Limb (tissue), 2 donors: ENCODE measurements around the gene FAM89B.

Source experiments
- DNase-seq, 2 donors: peaks; one replicate each; pipeline ENCODE4 v3.0.0-alpha.2; 2016; ENCODE audit errors: extremely low spot score in 2 of 2

The FAM89B gene

DNA sequence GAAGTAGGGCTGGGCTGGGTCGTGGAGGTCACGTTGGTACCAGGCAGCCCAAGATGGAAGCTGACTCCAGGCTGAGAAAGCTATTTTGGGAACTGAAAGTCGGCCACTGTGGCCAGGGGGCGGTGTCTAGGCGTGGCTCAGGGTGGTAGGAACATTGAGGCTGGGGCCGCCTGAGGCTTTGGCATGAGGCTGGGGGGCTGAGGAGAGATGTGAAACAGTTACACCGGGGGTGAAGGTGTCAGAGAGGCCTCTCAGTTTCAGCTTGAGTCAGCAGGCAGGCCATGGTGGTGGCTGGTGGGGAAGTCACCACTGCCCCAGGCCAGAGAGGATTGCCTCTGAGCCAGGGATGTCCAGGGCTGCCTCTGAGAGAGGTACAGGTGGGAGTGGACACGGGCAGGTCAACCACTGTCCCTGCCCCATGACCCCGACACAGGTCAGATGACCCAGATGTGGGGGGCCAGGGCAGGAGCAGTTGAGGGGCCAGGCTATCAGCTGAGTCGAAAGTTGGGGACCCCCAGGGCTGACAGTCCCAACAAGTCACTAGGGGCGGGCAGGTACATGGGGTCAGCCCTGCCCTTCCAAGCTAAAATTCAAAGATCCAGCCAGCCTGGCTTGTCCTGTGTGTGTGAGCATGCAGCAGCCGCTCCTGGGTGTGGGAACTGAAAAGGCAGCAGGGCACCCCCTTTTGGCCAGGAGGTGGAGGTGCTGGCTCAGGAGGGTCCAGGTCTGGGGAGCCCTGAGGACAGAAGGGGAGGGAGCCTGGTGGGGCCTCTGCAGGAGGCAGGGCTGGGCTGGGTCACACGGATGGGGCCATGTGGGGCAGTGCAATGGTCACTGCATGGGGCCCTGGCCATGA, 16.1 kb downstream of the FAM89B start:
- DNase-seq, result no peak

- DNase-seq, result no peak
Measured at GRCh38 chr11:65589444-65590239, 17.3 kb downstream of the FAM89B start.

DNA sequence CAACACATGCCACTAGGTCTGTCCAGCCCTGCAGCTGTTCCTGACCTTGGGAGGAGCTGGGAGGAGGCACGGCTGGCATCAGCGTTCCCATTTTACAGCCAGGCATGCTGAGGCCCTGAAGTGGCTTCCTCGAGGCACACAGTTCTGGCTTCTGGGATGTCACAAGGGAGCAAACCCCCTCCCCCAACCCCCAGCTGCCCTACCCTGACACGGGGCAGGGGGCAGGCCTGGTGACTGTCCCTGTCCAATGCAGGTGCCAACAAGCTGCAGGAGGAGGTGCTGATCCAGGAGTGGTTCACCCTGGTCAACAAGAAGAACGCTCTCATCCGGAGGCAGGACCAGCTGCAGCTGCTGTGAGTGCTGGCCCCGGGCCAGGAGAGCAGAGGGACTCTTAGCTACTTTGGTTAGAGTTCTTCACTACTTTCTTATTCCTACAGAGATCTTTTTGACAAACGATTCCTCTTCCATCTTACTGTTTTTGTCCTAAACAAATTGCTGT, 18.0 kb downstream of the FAM89B start:
- peak in 1 of 2 donors; percentile 74 for DNase-seq

GRCh38 chr11:65591939-65592857, 19.9 kb downstream of the FAM89B start:
- no peak for DNase-seq

DNA sequence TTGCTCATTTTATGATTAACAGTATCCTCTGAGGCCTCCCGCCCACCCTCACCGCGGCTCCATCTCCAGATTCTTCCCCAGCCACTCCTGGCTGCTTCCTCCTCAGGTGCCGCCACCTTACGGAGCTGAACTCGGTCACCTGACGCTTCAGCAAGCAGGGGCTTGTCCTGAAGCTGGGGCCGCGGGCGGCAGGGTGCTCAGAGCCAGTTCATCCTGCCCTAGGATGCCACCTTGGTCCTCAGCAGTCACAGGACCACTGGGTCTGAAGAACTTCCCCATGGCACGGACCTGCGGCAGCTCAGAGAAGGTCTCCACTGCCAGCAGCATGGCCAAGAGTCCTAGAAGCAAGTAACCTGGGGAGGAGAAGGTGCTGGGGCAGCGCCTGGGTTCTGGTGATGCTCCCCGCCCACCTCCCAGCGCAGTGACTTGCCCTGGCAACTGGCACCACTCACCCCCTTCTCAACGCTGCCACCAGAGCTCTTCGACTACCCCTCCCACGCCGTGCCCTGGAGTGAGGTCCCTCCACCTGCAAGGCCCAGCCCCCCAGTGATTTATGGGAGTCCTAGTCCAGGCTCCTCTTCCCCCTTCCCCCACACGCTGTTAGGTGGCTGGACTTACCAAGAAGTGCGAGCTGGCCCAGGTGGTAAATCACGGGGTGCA, 20.6 kb downstream of the FAM89B start:
- DNase-seq, result no peak

DNA sequence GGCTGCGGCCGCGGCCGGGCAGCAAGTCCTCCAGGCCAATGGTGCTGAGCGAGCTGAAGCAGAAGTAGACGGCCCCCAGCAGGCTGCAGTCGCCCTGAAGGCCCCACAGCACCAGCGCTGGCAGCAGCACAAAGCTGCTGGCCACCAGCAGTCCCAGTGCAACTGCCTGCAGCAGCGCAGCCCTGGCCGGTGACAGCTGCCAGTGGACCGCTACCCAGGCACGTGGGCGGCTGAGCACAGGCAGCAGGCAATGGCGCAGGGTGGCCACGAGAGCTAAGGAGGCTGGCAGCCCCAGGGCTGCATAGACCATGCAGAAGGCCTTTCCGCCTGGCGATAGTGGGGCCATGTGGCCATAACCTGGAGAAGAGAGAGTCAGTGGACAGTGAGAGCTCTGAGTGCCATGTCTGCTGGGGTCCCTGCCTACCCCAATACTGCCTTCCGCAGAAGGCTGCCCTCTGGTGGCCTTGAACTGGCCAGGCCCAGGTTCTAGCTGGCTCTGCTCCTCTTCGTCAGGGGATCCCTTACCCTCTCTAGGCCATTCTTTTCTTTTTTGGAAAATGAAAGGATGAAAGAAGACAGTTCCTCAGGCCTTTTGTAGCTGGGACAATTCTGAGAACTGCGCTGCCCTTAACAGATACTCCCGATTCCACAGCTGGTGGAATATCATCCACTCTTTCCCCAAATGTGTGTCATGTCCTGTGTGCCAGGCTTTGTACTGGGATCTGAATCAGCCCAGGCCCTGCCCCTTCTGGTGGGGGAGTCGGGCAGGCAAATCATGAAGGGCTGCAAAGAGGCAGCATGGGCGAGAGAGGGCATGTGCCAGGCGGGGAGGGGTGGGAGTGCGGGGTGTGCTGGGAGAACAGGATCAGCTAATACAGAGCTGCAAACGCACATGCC, 21.4 kb downstream of the FAM89B start:
- no peak for DNase-seq

- DNase-seq, result no peak
Measured at GRCh38 chr11:65595131-65595530, 22.8 kb downstream of the FAM89B start.

GRCh38 chr11:65595543-65596281, 23.4 kb downstream of the FAM89B start, which contains the start of gene KCNK7:
Gene KCNK7 (minus strand): TSS chr11:65595800. CDS start chr11:65595772, 28 bp downstream.
- DNase-seq, result no peak

- DNase-seq, result no peak
Measured at GRCh38 chr11:65596520-65596919, 24.2 kb downstream of the FAM89B start.

DNA sequence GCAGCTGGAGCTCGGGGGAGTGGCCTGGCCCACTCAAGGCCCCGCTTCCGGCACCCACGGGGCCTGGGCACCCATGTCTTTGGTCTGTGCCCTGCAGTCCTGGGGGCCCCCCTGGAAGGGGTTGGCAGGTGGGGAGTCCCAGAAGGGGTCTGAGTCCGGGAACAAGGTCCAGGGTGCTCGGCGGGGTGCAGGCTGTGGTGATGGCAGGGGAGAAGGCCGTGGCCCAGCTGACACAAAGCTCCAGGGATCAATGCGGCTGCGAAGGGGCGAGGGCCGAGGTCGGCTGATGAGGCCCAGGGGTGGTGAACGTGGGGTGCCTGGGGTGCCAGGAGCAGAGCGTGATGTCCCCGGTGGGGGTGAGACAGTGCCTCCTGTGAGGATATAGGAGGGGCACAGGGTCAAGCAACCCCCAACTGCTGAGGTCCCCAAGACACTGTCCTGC, 25.9 kb downstream of the FAM89B start:
- DNase-seq, result no peak

DNA sequence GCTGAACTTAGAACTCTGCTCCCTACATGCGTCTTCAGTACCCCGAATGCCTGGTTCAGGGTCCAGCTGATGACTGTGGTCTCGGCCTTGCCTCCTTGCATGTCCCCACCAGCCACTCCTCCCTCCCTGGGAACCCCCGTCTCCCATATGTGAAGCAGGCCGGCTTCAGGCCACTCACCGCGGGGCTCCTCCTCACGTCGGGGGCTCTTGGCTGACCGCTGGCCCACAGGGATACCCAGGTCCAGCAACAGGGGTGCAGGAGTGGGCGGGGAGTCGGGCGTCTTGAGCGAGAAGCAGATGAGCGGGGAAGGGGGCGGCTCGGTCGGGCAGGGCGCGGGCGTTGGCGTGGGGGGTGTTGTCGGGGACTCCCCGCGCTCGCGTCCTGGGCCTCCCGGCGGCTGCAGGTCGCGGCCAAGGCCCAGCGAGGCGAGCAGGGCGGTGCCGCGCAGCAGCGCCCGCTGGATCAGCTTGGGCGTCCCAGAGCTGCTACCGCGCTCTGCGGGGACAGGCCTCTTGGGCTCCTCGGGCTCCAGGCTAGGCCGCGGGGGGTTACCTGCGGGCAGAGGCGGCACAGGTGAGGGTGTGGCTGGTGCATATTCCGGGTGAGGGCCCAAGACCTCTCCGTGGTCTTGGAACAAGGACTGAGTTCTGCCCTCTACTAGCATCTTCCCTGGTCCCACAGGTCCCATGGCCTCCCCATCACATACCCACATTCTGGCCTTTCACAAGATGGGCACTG, 27.0 kb downstream of the FAM89B start:
- DNase-seq, result no peak

- DNase-seq, result no peak
Measured at GRCh38 chr11:65599955-65600246, 27.6 kb downstream of the FAM89B start.

- DNase-seq, result no peak
Measured at GRCh38 chr11:65604258-65604657, 31.9 kb downstream of the FAM89B start.

GRCh38 chr11:65606876-65607613, 34.7 kb downstream of the FAM89B start:
- DNase-seq, result peak; percentile 94 to 96

GRCh38 chr11:65607614-65608426, 35.5 kb downstream of the FAM89B start:
- no peak for DNase-seq

GRCh38 chr11:65609229-65609628, 36.9 kb downstream of the FAM89B start:
- no peak for DNase-seq

GRCh38 chr11:65609665-65610064, 37.3 kb downstream of the FAM89B start:
- no peak for DNase-seq
